Esophagus muscularis mucosa (tissue), 4 donors: ENCODE results near the gene SERTAD2.

Experiments used
- CTCF ChIP-seq, 3 experiments: fragments of 200-600 bp in 2 of 3; fragments of 450-650 bp in 1 of 3; sonication (generic) in 2 of 3; IDR thresholded peaks; one replicate each; pipeline ENCODE4 v1.5.1; 2017 to 2019; ENCODE audit warnings: antibody characterized with exemption in 3 of 3, mild to moderate bottlenecking in 2 of 3, moderate library complexity in 1 of 3
- EP300 ChIP-seq: sonication (generic); formaldehyde crosslinking; IDR thresholded peaks from one replicate; pipeline ENCODE4 v1.6.1; 2017; ENCODE audit warnings: antibody characterized with exemption
- POLR2A ChIP-seq: fragments of 450-650 bp; IDR thresholded peaks from one replicate; pipeline ENCODE4 v1.6.1; 2017; ENCODE audit warnings: antibody characterized with exemption, moderate library complexity, mild to moderate bottlenecking, low read depth
- POLR2AphosphoS5 ChIP-seq, 2 donors: sonication (generic); formaldehyde crosslinking; IDR thresholded peaks; one replicate each; pipeline ENCODE4 v1.6.1; 2017; ENCODE audit warnings: antibody characterized with exemption in 2 of 2

- TF ChIP-seq CTCF (IDR thresholded peaks at IDR 0.05), result no peak
- TF ChIP-seq POLR2A, result no peak
- no peak for TF ChIP-seq EP300
- TF ChIP-seq POLR2AphosphoS5 (IDR thresholded peaks at IDR 0.05), result no peak
Measured at GRCh38 chr2:64678771-64679590, 25.3 kb upstream of the SERTAD2 start.
